K562 (cell line): ENCODE measurements around the gene SP140L. TPM values are rescaled to one million over a fixed set of nuclear protein-coding genes. Genes with fewer than 3 reads are reported as not detected.

Experiments
- CREB3L1 ChIP-seq: fragments of 450-650 bp; IDR thresholded peaks from 2 replicates; pipeline ENCODE4 v1.6.1; 2014; ENCODE audit warnings: low read depth, mild to moderate bottlenecking, moderate library complexity, borderline replicate concordance
- DACH1 ChIP-seq: fragments of 450-650 bp; IDR thresholded peaks from 2 replicates; pipeline ENCODE4 v1.6.1; 2018; ENCODE audit not compliant: partially characterized antibody
- ELF2 ChIP-seq: fragments of 250-450 bp; sonication (Bioruptor Pico); IDR thresholded peaks from 2 replicates; pipeline ENCODE4 v1.5.0; 2021; ENCODE audit warnings: mild to moderate bottlenecking
- ESRRB ChIP-seq: fragments of 250-450 bp; sonication (Bioruptor Pico); IDR thresholded peaks from 2 replicates; pipeline ENCODE4 v1.5.0; 2020; ENCODE audit warnings: mild to moderate bottlenecking, moderate library complexity, borderline replicate concordance
- LCOR ChIP-seq: sonication (generic); formaldehyde crosslinking; IDR thresholded peaks from 2 replicates; pipeline ENCODE4 v1.8.0; 2022; ENCODE audit warnings: mild to moderate bottlenecking, missing genetic modification reagents
- POLR2B ChIP-seq: fragments of 450-650 bp; IDR thresholded peaks from 2 replicates; pipeline ENCODE4 v1.6.1; 2018; ENCODE audit warnings: low read depth; ENCODE audit not compliant: partially characterized antibody
- PPARD ChIP-seq: fragments of 250-450 bp; sonication (Bioruptor Pico); IDR thresholded peaks from 2 replicates; pipeline ENCODE4 v1.8.0; 2022; ENCODE audit warnings: inconsistent platforms, mild to moderate bottlenecking, moderate library complexity
- RUNX1 ChIP-seq: sonication (generic); IDR thresholded peaks from 2 replicates; pipeline ENCODE4 v1.6.1; 2016; ENCODE audit warnings: antibody characterized with exemption, low read depth
- SAFB ChIP-seq: fragments of 200-400 bp; formaldehyde crosslinking; IDR thresholded peaks from 2 replicates; pipeline ENCODE4 v1.6.1; 2017; ENCODE audit warnings: low read depth, low read length, borderline replicate concordance
- TBP ChIP-seq: optimal IDR thresholded peaks from 2 replicates; pipeline ENCODE3; 2011; ENCODE audit warnings: low read depth, low read length, improper control_type of control experiment
- TEAD1 ChIP-seq, 2 experiments: fragments of 450-650 bp in 1 of 2; sonication (generic) in 1 of 2; formaldehyde crosslinking; IDR thresholded peaks; 2 replicates each; pipeline versions ENCODE4 v1.4.0 to v1.8.0; 2020 to 2022; ENCODE audit warnings: mild to moderate bottlenecking in 2 of 2, missing genetic modification reagents in 1 of 2
- ZFX ChIP-seq: sonication (generic); formaldehyde crosslinking; IDR thresholded peaks from 2 replicates; pipeline ENCODE4 v1.8.0; 2022; ENCODE audit warnings: mild to moderate bottlenecking, missing genetic modification reagents, moderate library complexity
- ZKSCAN1 ChIP-seq: fragments of 150-350 bp; IDR thresholded peaks from 2 replicates; pipeline ENCODE4 v1.6.1; 2016; ENCODE audit warnings: low read depth, low read length
- ZNF507 ChIP-seq: conservative IDR thresholded peaks from 2 replicates; pipeline ENCODE4 v1.6.1; 2017; ENCODE audit warnings: missing genetic modification characterization, missing compliant biosample characterization
- ZNF696 ChIP-seq: fragments of 250-450 bp; sonication (Bioruptor Pico); conservative IDR thresholded peaks from 2 replicates; pipeline ENCODE4 v1.4.0; 2020; ENCODE audit warnings: mild to moderate bottlenecking, moderate library complexity
- polyA plus RNA-seq, 8 experiments: library from polyadenylated mRNA; depleted of rRNA in 4 of 8; stranded (reverse) in 5 of 8; unstranded in 3 of 8; fragments of >200 nt; fragmentation: Nextera tagmentation in 2 of 8; fragmentation: Illumina TruSeq in 1 of 8; extraction: Ambion mirVana in 2 of 8; extraction: Trizol in 1 of 8; gene quantifications; 2 replicates each; pipeline versions ENCODE4 v1.2.1 to v1.2.3, GENCODE V29; 2011 to 2014; ENCODE audit warnings: inconsistent platforms in 1 of 8, missing spikeins in 1 of 8
- total RNA-seq, 7 experiments: library from RNA; depleted of rRNA in 6 of 7; stranded (reverse); fragments of >200 nt in 6 of 7; fragmentation: Illumina TruSeq in 2 of 7; extraction: Trizol in 2 of 7; gene quantifications; 2 replicates each; pipeline versions ENCODE4 v1.2.1 to v1.2.3, GENCODE V29; 2011 to 2021; ENCODE audit warnings: low replicate concordance in 1 of 7
- TF ChIP-seq, protein P1 (sequence below), 2 experiments: IDR thresholded peaks; 2 replicates each; pipeline ENCODE4 v1.6.1; 2012; ENCODE audit warnings: improper control_type of control experiment in 2 of 2, low read depth in 2 of 2, low read length in 2 of 2, borderline replicate concordance in 1 of 2

SP140L gene
- total and polyA plus RNA-seq, 9 of the 15 experiments (the other 6 are each of a cell fraction or from before 2014, with no cell fraction given), result 4.0 to 15.5 (median 11.3) TPM

GRCh38 chr2:230411570-230412370 lies 84.8 kb downstream of the SP140L start (continued):
- TF ChIP-seq DACH1, result no peak
- TF ChIP-seq CREB3L1, result no peak
- peak; percentile 47; the same call in 1 of the 2 replicates for TF ChIP-seq ZFX (CRISPR knock-in tag)
- peak; percentile 66; the same call in 1 of the 2 replicates for TF ChIP-seq SAFB
- 0 out of 2 replicates have a peak, but pooled peaks have one; percentile 37 for TF ChIP-seq LCOR (CRISPR knock-in tag)
- TF ChIP-seq TBP, result peak; percentile 21
- TF ChIP-seq ZNF507 (tag), result no peak
- TF ChIP-seq ZKSCAN1, result no peak
- TF ChIP-seq ELF2, result no peak
- TF ChIP-seq TEAD1 (CRISPR knock-in tag; IDR thresholded peaks at IDR 0.05), result peak in 1 of 2 experiments; percentile 39; a peak in 1 of 4 replicates
- no peak for TF ChIP-seq PPARD (CRISPR knock-in tag)
- no peak for TF ChIP-seq RUNX1
- TF ChIP-seq ZNF696 (CRISPR knock-in tag), result no peak
- TF ChIP-seq POLR2B, result peak; percentile 37
- TF ChIP-seq, protein P1, sequence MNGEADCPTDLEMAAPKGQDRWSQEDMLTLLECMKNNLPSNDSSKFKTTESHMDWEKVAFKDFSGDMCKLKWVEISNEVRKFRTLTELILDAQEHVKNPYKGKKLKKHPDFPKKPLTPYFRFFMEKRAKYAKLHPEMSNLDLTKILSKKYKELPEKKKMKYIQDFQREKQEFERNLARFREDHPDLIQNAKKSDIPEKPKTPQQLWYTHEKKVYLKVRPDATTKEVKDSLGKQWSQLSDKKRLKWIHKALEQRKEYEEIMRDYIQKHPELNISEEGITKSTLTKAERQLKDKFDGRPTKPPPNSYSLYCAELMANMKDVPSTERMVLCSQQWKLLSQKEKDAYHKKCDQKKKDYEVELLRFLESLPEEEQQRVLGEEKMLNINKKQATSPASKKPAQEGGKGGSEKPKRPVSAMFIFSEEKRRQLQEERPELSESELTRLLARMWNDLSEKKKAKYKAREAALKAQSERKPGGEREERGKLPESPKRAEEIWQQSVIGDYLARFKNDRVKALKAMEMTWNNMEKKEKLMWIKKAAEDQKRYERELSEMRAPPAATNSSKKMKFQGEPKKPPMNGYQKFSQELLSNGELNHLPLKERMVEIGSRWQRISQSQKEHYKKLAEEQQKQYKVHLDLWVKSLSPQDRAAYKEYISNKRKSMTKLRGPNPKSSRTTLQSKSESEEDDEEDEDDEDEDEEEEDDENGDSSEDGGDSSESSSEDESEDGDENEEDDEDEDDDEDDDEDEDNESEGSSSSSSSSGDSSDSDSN (IDR thresholded peaks at IDR 0.05; ENCODE audit: borderline replicate concordance in 1 of 2, low read depth in 2 of 2, low read length in 2 of 2), result 0 out of 4 replicates have a peak, but pooled peaks of 1 of the 2 experiments have one; percentile 15
- no peak for TF ChIP-seq ESRRB
